Measurements from ENCODE around the gene TUBGCP6. TPM values are rescaled to one million over a fixed set of nuclear protein-coding genes. Genes with fewer than 3 reads are reported as not detected.

Gene TUBGCP6
- total RNA-seq, 1 experiment from 2014 or later: 38.6 TPM

DNA sequence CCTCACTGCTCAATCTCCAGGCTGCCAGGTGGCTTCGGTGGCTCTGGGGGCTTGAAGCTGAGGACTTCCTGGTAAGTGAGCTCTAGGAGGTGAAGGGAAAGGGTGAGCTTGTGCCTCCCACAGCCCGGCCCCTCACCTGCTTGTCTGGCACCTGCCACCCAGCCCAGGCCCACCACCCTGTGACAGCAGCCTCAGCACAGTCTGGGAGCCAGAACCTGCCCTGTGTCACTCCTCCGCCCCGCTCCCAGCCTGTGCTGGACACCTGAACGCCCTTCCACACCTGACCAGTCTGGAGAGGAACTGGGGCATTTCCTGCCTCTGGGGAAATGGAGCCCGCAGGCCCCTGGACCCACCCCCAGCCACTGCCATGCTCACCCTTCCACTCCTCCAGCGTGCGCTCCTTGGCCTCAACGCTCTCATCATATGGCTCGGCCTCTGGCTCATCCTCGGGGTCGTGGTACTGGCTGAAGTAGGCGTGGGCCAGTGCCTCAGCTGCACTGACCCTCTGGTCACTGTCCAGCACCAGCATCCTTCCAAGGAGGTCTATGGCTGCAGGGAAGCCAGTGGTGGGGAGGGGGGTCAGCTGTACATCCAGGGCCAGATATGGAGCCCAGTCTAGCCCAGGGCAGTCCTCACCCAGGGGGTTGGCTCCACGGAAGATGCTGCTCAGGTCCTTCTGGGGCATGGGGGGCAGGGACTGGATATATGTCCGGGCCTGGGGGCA, 20.3 kb upstream of the TUBGCP6 start:
- peaks cover 33 to 42% of the 10 kb centered on the region in 2 experiments for H3K4me1 ChIP-seq (ENCODE audit: control insufficient read depth in 1 of 2, insufficient read depth in 2 of 2, low read length in 2 of 2)
- DNase-seq (ENCODE audit: low read depth, low spot score) (no peak), ATAC-seq (no peak)
- ChIA-PET RAD21 (ENCODE audit: low non-redundant PET in 1 of 2, low total read pairs in 2 of 2, uncharacterized antibody in 2 of 2, unreplicated experiment in 2 of 2) (no interaction called here), CTCF (no interaction called here), POLR2A (no interaction called here)
- TF ChIP-seq CEBPB (IDR thresholded peaks at IDR 0.05; ENCODE audit: low read depth) (no peak), CTCF (IDR thresholded peaks at IDR 0.05 in 2 of 3, conservative IDR thresholded peaks at IDR 0.05 in 1 of 3; ENCODE audit: borderline replicate concordance in 1 of 3, insufficient read depth in 1 of 3, low read depth in 2 of 3, low read length in 2 of 3) (no peak), SIN3A (IDR thresholded peaks at IDR 0.05; ENCODE audit: low read depth) (no peak), SP1 (IDR thresholded peaks at IDR 0.05; ENCODE audit: low read depth) (no peak), POLR2A (IDR thresholded peaks at IDR 0.05; ENCODE audit: borderline replicate concordance, extremely low read depth, insufficient read depth, insufficient read length) (no peak), FOSL1 (IDR thresholded peaks at IDR 0.05; ENCODE audit: low read depth) (no peak), ATF3 (IDR thresholded peaks at IDR 0.05) (no peak), CBX3 (IDR thresholded peaks at IDR 0.05; ENCODE audit: low read depth) (no peak), YY1 (IDR thresholded peaks at IDR 0.05; ENCODE audit: extremely low read depth, insufficient replicate concordance, low read depth, low read length) (no peak), JUND (IDR thresholded peaks at IDR 0.05) (no peak)
- TF ChIP-seq, protein P1, sequence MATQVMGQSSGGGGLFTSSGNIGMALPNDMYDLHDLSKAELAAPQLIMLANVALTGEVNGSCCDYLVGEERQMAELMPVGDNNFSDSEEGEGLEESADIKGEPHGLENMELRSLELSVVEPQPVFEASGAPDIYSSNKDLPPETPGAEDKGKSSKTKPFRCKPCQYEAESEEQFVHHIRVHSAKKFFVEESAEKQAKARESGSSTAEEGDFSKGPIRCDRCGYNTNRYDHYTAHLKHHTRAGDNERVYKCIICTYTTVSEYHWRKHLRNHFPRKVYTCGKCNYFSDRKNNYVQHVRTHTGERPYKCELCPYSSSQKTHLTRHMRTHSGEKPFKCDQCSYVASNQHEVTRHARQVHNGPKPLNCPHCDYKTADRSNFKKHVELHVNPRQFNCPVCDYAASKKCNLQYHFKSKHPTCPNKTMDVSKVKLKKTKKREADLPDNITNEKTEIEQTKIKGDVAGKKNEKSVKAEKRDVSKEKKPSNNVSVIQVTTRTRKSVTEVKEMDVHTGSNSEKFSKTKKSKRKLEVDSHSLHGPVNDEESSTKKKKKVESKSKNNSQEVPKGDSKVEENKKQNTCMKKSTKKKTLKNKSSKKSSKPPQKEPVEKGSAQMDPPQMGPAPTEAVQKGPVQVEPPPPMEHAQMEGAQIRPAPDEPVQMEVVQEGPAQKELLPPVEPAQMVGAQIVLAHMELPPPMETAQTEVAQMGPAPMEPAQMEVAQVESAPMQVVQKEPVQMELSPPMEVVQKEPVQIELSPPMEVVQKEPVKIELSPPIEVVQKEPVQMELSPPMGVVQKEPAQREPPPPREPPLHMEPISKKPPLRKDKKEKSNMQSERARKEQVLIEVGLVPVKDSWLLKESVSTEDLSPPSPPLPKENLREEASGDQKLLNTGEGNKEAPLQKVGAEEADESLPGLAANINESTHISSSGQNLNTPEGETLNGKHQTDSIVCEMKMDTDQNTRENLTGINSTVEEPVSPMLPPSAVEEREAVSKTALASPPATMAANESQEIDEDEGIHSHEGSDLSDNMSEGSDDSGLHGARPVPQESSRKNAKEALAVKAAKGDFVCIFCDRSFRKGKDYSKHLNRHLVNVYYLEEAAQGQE (IDR thresholded peaks at IDR 0.05; ENCODE audit: low read depth): no peak
- H3K27me3 ChIP-seq (ENCODE audit: insufficient read depth, low read length): no peaks in the 10 kb centered on the region
- H3K79me2 ChIP-seq (ENCODE audit: insufficient read depth, low read length): peaks cover 10% of the 10 kb centered on the region
- H3K9me2 ChIP-seq (ENCODE audit: insufficient read depth): no peaks in the 10 kb centered on the region
- no peak overlapping the region; the same call in 1 of the 2 replicates for H3K27ac ChIP-seq (ENCODE audit: low read depth, low read length)
- no peaks in the 10 kb centered on the region for H3K9me3 ChIP-seq (ENCODE audit: control insufficient read depth in 1 of 2, insufficient read depth in 1 of 2, low read depth in 1 of 2, low read length in 2 of 2)
- no peak overlapping the region for H2AFZ ChIP-seq (ENCODE audit: low read depth, low read length, poor library complexity, severe bottlenecking)
- no peaks in the 10 kb centered on the region for H4K20me1 ChIP-seq (ENCODE audit: insufficient read depth)
- intact Hi-C loops (cut with micrococcal nuclease): no loop called here
- H3K4me3 ChIP-seq (replicated peaks in 1 of 2; ENCODE audit: low read depth in 1 of 2, low read length in 2 of 2): no peak overlapping the region
- no peaks in the 10 kb centered on the region for H3K36me3 ChIP-seq (ENCODE audit: control insufficient read depth in 1 of 2, insufficient read depth in 2 of 2, low read length in 2 of 2)
- no peak overlapping the region for H3K4me2 ChIP-seq (ENCODE audit: low read length)
- no peak overlapping the region for H3K9ac ChIP-seq (ENCODE audit: low read length)
- BruUV-seq (replicated peaks): no TSS peak

Data from HCT116 (cell line).